Measurements from ENCODE around the gene SIPA1L3. TPM values are rescaled to one million over a fixed set of nuclear protein-coding genes. Genes with fewer than 3 reads are reported as not detected.
"Not testable (repeated sequence)": the region's sequence is repeated elsewhere in the genome, so short reads cannot be mapped to it uniquely, and the experiment has no call there.

The SIPA1L3 gene
- total RNA-seq, 1 experiment from 2014 or later: 36.0 TPM

DNA sequence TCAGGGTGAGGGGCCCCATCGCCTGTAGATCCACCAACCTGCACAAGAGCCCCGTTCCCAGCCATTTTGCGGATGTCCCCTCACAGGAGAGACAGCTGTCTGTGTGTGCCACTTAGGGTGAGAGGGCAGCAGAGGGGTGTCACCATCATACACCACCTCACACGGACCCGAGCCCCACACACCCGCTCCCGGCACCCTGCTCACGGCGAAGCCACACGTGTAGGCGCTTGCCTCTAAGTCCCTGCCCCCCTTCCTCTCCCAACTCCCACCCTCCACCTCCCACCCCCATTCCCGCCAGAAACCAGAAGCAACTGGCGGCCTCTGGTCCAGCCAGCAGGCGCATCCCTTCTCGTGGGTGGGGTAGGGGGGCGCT, 321.0 kb downstream of the SIPA1L3 start:
- ChIA-PET POLR2A (no interaction called here), CTCF (interaction anchor here (0.7 to 1.6 kb wide), 5 partner anchors 11 to 325 kb away, joined by 4 to 5 read pairs (median 4); no protein-coding TSS in a partner anchor)
- intact Hi-C loops (cut with micrococcal nuclease): no loop called here
- BruUV-seq (replicated peaks): no TSS peak
- H3K4me3 Mint-ChIP-seq (ENCODE audit: unreplicated experiment): no peak overlapping the region
- peaks cover 26% of the 10 kb centered on the region for H3K4me1 Mint-ChIP-seq (ENCODE audit: insufficient read depth, unreplicated experiment)
- no peak for DNase-seq (ENCODE audit: unreplicated experiment)
- no peaks in the 10 kb centered on the region for H3K9me3 Mint-ChIP-seq (ENCODE audit: unreplicated experiment)
- TF ChIP-seq, protein P1, sequence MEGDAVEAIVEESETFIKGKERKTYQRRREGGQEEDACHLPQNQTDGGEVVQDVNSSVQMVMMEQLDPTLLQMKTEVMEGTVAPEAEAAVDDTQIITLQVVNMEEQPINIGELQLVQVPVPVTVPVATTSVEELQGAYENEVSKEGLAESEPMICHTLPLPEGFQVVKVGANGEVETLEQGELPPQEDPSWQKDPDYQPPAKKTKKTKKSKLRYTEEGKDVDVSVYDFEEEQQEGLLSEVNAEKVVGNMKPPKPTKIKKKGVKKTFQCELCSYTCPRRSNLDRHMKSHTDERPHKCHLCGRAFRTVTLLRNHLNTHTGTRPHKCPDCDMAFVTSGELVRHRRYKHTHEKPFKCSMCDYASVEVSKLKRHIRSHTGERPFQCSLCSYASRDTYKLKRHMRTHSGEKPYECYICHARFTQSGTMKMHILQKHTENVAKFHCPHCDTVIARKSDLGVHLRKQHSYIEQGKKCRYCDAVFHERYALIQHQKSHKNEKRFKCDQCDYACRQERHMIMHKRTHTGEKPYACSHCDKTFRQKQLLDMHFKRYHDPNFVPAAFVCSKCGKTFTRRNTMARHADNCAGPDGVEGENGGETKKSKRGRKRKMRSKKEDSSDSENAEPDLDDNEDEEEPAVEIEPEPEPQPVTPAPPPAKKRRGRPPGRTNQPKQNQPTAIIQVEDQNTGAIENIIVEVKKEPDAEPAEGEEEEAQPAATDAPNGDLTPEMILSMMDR (IDR thresholded peaks at IDR 0.05; ENCODE audit: unreplicated experiment): no peak
- peaks cover 47% of the 10 kb centered on the region for H3K27me3 Mint-ChIP-seq (ENCODE audit: insufficient read depth, unreplicated experiment)
- peak overlapping the region; percentile 49 for H3K27ac Mint-ChIP-seq (ENCODE audit: low read depth, unreplicated experiment)
- no peaks in the 10 kb centered on the region for H3K36me3 Mint-ChIP-seq (ENCODE audit: insufficient read depth, unreplicated experiment)

DNA sequence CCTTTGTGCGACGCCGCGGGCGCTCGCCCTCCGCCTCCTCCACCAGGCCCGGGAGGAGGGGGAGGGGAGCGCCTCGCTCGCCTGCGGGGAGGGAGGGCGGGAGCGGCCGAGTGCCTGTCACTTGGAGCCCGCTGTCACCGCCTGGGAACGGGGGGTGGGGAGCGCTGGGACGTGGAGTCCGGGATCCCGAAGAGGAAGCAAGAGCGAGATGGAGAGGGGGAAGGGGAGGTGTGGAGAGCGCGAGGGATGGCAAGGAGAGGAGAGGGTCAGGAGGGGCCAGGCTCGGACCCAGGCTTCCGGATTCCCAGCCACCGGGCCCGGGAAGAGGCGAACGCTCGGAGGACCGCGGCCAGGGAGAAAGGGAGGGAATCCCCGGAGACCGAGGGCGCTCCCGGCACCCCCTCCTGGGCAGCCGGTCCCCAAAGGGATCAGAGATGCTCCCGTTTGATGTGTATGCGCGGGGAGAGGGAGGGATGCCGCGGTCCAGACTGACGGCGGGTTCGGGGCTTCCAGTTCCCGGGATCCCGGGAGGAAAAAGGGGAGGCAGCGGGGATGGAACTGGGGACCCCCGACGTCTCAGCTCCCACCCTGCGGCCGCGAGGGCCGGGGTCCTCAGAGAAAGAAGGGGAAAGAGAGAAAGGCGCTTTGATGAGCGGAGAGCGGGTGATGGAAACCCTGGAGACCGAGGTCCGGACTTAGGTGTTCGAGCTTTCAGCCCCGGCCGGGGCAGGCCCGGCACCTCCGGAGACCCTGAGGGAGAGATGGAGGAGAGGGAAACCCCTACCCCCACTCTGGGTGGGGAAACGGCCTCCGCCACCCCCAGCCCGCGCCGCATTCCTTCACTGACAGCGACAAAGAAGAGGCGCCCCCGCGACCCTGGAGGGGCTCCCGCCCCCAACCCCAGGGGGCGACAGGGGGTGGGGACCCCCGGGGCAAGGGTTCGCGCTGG, 321.8 kb downstream of the SIPA1L3 start:
- no TSS peak for BruUV-seq (replicated peaks)
- intact Hi-C loops (cut with micrococcal nuclease): no loop called here
- peaks cover 47% of the 10 kb centered on the region for H3K27me3 Mint-ChIP-seq (ENCODE audit: insufficient read depth, unreplicated experiment)
- POLR2A ChIA-PET: no interaction called here
- H3K9me3 Mint-ChIP-seq (ENCODE audit: unreplicated experiment): no peaks in the 10 kb centered on the region
- no peak for DNase-seq (ENCODE audit: unreplicated experiment)
- H3K4me1 Mint-ChIP-seq (ENCODE audit: insufficient read depth, unreplicated experiment): peaks cover 19% of the 10 kb centered on the region
- peak overlapping the region; percentile 56 for H3K4me3 Mint-ChIP-seq (ENCODE audit: unreplicated experiment)
- TF ChIP-seq, protein P1 (IDR thresholded peaks at IDR 0.05; ENCODE audit: unreplicated experiment): no peak
- CTCF ChIA-PET: interaction anchor here (0.6 to 1.6 kb wide), 3 partner anchors 9 to 326 kb away, joined by 3 to 4 read pairs (median 3); no protein-coding TSS in a partner anchor
- H3K36me3 Mint-ChIP-seq (ENCODE audit: insufficient read depth, unreplicated experiment): no peaks in the 10 kb centered on the region
- peak overlapping the region; percentile 49 for H3K27ac Mint-ChIP-seq (ENCODE audit: low read depth, unreplicated experiment)

DNA sequence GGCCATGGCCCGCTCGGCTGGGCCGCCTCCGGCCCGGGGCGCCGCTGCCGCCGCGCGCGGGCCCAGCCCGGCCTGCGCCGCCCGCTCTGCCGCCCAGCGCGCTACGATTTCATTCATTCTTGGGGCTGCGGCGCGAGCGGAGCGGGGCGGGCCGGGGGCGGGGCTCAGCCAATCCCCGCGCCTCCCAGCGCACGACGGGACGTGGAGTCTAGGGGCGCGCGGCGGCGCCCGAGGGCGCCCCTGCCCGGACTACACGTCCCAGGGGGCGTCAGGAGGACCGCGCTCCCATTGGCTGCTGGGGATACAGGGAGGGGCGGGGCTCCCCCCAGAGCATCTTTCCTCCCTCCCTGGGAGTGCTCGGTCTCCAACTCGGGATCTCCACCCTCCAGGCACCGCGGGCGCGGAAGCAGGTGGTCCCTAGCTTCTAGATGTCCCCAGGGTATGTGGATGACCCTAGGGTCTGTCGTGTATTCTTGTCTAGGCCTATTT, 322.6 kb downstream of the SIPA1L3 start:
- no peak overlapping the region for H3K27ac Mint-ChIP-seq (ENCODE audit: low read depth, unreplicated experiment)
- no peaks in the 10 kb centered on the region for H3K36me3 Mint-ChIP-seq (ENCODE audit: insufficient read depth, unreplicated experiment)
- peaks cover 13% of the 10 kb centered on the region for H3K4me1 Mint-ChIP-seq (ENCODE audit: insufficient read depth, unreplicated experiment)
- POLR2A ChIA-PET: no interaction called here
- CTCF ChIA-PET: interaction anchor here (0.6 to 0.8 kb wide), 3 partner anchors 10 to 241 kb away, joined by 3 read pairs; no protein-coding TSS in a partner anchor
- intact Hi-C loops (cut with micrococcal nuclease): loop anchor here (5.0 to 10.0 kb wide), 4 partner anchors 87 to 705 kb away; partner anchors contain the start of genes MRPS12 and SARS2
- no TSS peak for BruUV-seq (replicated peaks)
- H3K4me3 Mint-ChIP-seq (ENCODE audit: unreplicated experiment): no peak overlapping the region
- H3K9me3 Mint-ChIP-seq (ENCODE audit: unreplicated experiment): no peaks in the 10 kb centered on the region
- DNase-seq (ENCODE audit: unreplicated experiment): peak; percentile 59
- H3K27me3 Mint-ChIP-seq (ENCODE audit: insufficient read depth, unreplicated experiment): peaks cover 47% of the 10 kb centered on the region
- TF ChIP-seq, protein P1 (IDR thresholded peaks at IDR 0.05; ENCODE audit: unreplicated experiment): no peak

DNA sequence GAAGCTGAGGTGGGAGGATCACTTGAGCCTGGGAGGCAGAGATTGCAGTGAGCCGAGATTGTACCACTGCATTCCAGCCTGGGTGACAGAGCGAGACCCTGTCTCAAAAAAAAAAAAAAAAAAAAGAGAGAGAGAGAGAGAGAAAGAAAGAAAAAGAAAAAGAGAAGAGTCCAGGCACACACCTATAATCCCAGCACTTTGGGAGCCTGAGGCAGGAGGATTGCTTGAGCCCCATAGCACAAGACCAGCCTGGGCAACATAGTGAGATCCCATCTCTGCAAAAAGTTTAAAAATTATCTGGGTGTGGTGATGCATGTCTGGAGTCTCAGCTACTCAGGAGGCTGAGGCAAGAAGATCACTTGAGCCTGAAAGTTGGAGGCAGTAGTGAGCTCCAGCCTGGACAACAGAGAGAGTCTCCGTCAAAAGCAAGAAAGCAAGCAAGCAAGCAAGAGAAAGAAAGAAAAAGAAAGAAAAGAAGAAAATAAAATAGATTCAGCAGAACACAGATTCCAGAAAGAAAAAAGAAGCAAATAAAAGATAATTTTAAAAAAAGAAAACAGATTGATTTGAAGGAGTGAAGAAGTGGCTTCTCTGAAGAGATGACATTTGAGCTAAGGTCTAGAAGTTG, 323.6 kb downstream of the SIPA1L3 start:
- DNase-seq (ENCODE audit: unreplicated experiment); H3K36me3 Mint-ChIP-seq (ENCODE audit: insufficient read depth, unreplicated experiment); H3K27ac Mint-ChIP-seq (ENCODE audit: low read depth, unreplicated experiment); H3K4me3 Mint-ChIP-seq (ENCODE audit: unreplicated experiment); H3K9me3 Mint-ChIP-seq (ENCODE audit: unreplicated experiment); BruUV-seq (replicated peaks): not testable (repeated sequence)
- ChIA-PET POLR2A (interaction anchor here (1.1 to 1.2 kb wide), 2 partner anchors 11 to 105 kb away, joined by 3 read pairs; partner anchors contain the start of gene CATSPERG), CTCF (interaction anchor here (0.6 to 4.9 kb wide), 7 partner anchors 11 to 1367 kb away, joined by 3 to 23 read pairs (median 4); partner anchors contain the start of genes CATSPERG and FAM98C)
- intact Hi-C loops (cut with micrococcal nuclease): loop anchor here (5.0 to 10.0 kb wide), 4 partner anchors 88 to 704 kb away; partner anchors contain the start of genes MRPS12 and SARS2
- Mint-ChIP-seq H3K27me3 (ENCODE audit: insufficient read depth, unreplicated experiment) (peaks cover 47% of the 10 kb centered on the region), H3K4me1 (ENCODE audit: insufficient read depth, unreplicated experiment) (peaks cover 13% of the 10 kb centered on the region)
